HCT116 (cell line): ENCODE measurements around the gene THOC6. TPM values are rescaled to one million over a fixed set of nuclear protein-coding genes. Genes with fewer than 3 reads are reported as not detected.

Experiments used
- ATAC-seq: fragments of 200-7000 bp; cut with Tn5 transposase; 2 replicates; pipeline ENCODE4 v1.9.1; 2020; ENCODE audit warnings: mild to moderate bottlenecking, moderate library complexity
- BruUV-seq: library from RNA; stranded (reverse); fragments of 400-500 nt; replicated peaks from 2 replicates; lab custom pipeline; 2021; lab: Mats Ljungman, UMichigan
- CTCF ChIA-PET: fragments of 300-600 bp; sonication (Branson Sonifier 250); formaldehyde crosslinking; loops from one replicate; lab custom pipeline; 2021; ENCODE audit warnings: antibody characterized with exemption; lab: Charles Lee
- POLR2A ChIA-PET: fragments of 300-600, 350-600 bp; sonication (Branson Sonifier 250); formaldehyde crosslinking; loops from one replicate; lab custom pipeline; 2021; ENCODE audit warnings: antibody characterized with exemption; lab: Charles Lee
- RAD21 ChIA-PET, 2 experiments: fragments of 300-600 bp; sonication (Branson Sonifier 250); formaldehyde crosslinking; loops; one replicate each; lab custom pipeline; 2023; ENCODE audit warnings: low total read pairs in 2 of 2; ENCODE audit not compliant: uncharacterized antibody in 2 of 2, unreplicated experiment in 2 of 2, low non-redundant PET in 1 of 2; lab: Charles Lee
- DNase-seq: peaks from one replicate; pipeline ENCODE4 v3.0.0-alpha.2; 2010; ENCODE audit warnings: low read depth, low spot score
- H2AFZ ChIP-seq: fragments of 200-600 bp; shearing (Covaris generic), sonication (generic); 2 replicates; pipeline ENCODE4 v1.6.1; 2017; ENCODE audit warnings: low read depth, mixed run types, mixed read lengths, antibody characterized with exemption, low read length; ENCODE audit not compliant: poor library complexity, severe bottlenecking
- H3K27ac ChIP-seq: 2 replicates; pipeline ENCODE4 v1.5.1; 2012; ENCODE audit warnings: low read depth, low read length
- H3K27me3 ChIP-seq: fragments of 200-600 bp; sonication (generic); 2 replicates; pipeline ENCODE4 v1.6.1; 2016; ENCODE audit warnings: mixed run types, low read length, mixed read lengths; ENCODE audit not compliant: insufficient read depth
- H3K36me3 ChIP-seq, 2 experiments: fragments of 200-500 bp in 1 of 2; fragments of 200-600 bp in 1 of 2; sonication (Bioruptor generic) in 1 of 2; sonication (generic) in 1 of 2; 2 replicates each; pipeline versions ENCODE4 v1.5.1 to v1.6.1; 2014 to 2016; ENCODE audit warnings: low read length in 2 of 2, inconsistent platforms in 1 of 2, mixed read lengths in 1 of 2, mixed run types in 1 of 2; ENCODE audit not compliant: insufficient read depth in 2 of 2, control insufficient read depth in 1 of 2
- H3K4me1 ChIP-seq, 2 experiments: fragments of 200-600 bp in 1 of 2; sonication (generic) in 1 of 2; 2 replicates each; pipeline versions ENCODE4 v1.5.1 to v1.6.1; 2012 to 2017; ENCODE audit warnings: low read length in 2 of 2, inconsistent platforms in 1 of 2, mild to moderate bottlenecking in 1 of 2, mixed read lengths in 1 of 2, mixed run types in 1 of 2, moderate library complexity in 1 of 2; ENCODE audit not compliant: insufficient read depth in 2 of 2, control insufficient read depth in 1 of 2
- H3K4me2 ChIP-seq: fragments of 200-600 bp; sonication (generic); 2 replicates; pipeline ENCODE4 v1.6.1; 2017; ENCODE audit warnings: mixed run types, low read length, mixed read lengths
- H3K4me3 ChIP-seq, 2 experiments: fragments of 200-600 bp in 1 of 2; sonication (generic) in 1 of 2; replicated peaks in 1 of 2; 2 replicates each; pipeline ENCODE4 v1.5.1; 2011 to 2016; ENCODE audit warnings: low read length in 2 of 2, control low read depth in 1 of 2, low read depth in 1 of 2, mild to moderate bottlenecking in 1 of 2, mixed read lengths in 1 of 2, mixed run types in 1 of 2
- H3K79me2 ChIP-seq: fragments of 200-600 bp; sonication (generic); 2 replicates; pipeline ENCODE4 v1.6.1; 2017; ENCODE audit warnings: mild to moderate bottlenecking, mixed run types, low read length, moderate library complexity, mixed read lengths; ENCODE audit not compliant: insufficient read depth
- H3K9ac ChIP-seq: fragments of 200-600 bp; sonication (generic); 2 replicates; pipeline ENCODE4 v1.6.1; 2016; ENCODE audit warnings: low read length, mixed read lengths
- H3K9me2 ChIP-seq: fragments of 200-600 bp; sonication (generic), shearing (Covaris generic); 2 replicates; pipeline ENCODE4 v1.6.1; 2017; ENCODE audit warnings: mixed run types, mild to moderate bottlenecking, moderate library complexity; ENCODE audit not compliant: insufficient read depth
- H3K9me3 ChIP-seq, 2 experiments: fragments of 200-500 bp in 1 of 2; fragments of 200-600 bp in 1 of 2; sonication (Bioruptor generic) in 1 of 2; sonication (generic) in 1 of 2; 2 replicates each; pipeline ENCODE4 v1.6.1; 2014 to 2017; ENCODE audit warnings: low read length in 2 of 2, mixed read lengths in 2 of 2, inconsistent platforms in 1 of 2, low read depth in 1 of 2, mild to moderate bottlenecking in 1 of 2, mixed run types in 1 of 2, moderate library complexity in 1 of 2; ENCODE audit not compliant: control insufficient read depth in 1 of 2, insufficient read depth in 1 of 2
- H4K20me1 ChIP-seq: fragments of 200-600 bp; sonication (generic), shearing (Covaris generic); 2 replicates; pipeline ENCODE4 v1.6.1; 2017; ENCODE audit warnings: mixed run types, mild to moderate bottlenecking, moderate library complexity; ENCODE audit not compliant: insufficient read depth
- CBX3 ChIP-seq: IDR thresholded peaks from 2 replicates; pipeline ENCODE4 v1.6.1; 2012; ENCODE audit warnings: low read depth
- EGR1 ChIP-seq: IDR thresholded peaks from 2 replicates; pipeline ENCODE4 v1.6.1; 2012; ENCODE audit warnings: low read depth
- ELF1 ChIP-seq: IDR thresholded peaks from 2 replicates; pipeline ENCODE4 v1.6.1; 2012; ENCODE audit warnings: low read depth, borderline replicate concordance
- EZH2 ChIP-seq: fragments of 200-600 bp; sonication (generic); IDR thresholded peaks from 2 replicates; pipeline ENCODE4 v1.6.1; 2017; ENCODE audit warnings: antibody characterized with exemption, mixed run types
- EZH2phosphoT487 ChIP-seq: fragments of 200-600 bp; IDR thresholded peaks from 2 replicates; pipeline ENCODE4 v1.6.1; 2018; ENCODE audit warnings: antibody characterized with exemption, borderline replicate concordance
- FOSL1 ChIP-seq: IDR thresholded peaks from 2 replicates; pipeline ENCODE4 v1.6.1; 2012; ENCODE audit warnings: low read depth
- JUND ChIP-seq: IDR thresholded peaks from 2 replicates; pipeline ENCODE4 v1.6.1; 2012
- REST ChIP-seq: IDR thresholded peaks from 2 replicates; pipeline ENCODE4 v1.6.1; 2012; ENCODE audit warnings: low read depth
- SIN3A ChIP-seq: IDR thresholded peaks from 2 replicates; pipeline ENCODE4 v1.6.1; 2012; ENCODE audit warnings: low read depth
- SP1 ChIP-seq: IDR thresholded peaks from 2 replicates; pipeline ENCODE4 v1.6.1; 2012; ENCODE audit warnings: low read depth
- SRF ChIP-seq: IDR thresholded peaks from 2 replicates; pipeline ENCODE4 v1.6.1; 2012; ENCODE audit warnings: low read depth
- TCF7L2 ChIP-seq: IDR thresholded peaks from 2 replicates; pipeline ENCODE4 v1.7.0; 2011; ENCODE audit warnings: borderline replicate concordance, inconsistent platforms; ENCODE audit not compliant: insufficient read depth, insufficient read length; ENCODE audit errors: extremely low read depth
- YY1 ChIP-seq: IDR thresholded peaks from 2 replicates; pipeline ENCODE4 v1.6.1; 2011; ENCODE audit warnings: low read length, low read depth, moderate library complexity, mild to moderate bottlenecking; ENCODE audit not compliant: insufficient replicate concordance; ENCODE audit errors: extremely low read depth
- ZBTB33 ChIP-seq: IDR thresholded peaks from 2 replicates; pipeline ENCODE4 v1.6.1; 2011; ENCODE audit warnings: mild to moderate bottlenecking, low read length, moderate library complexity; ENCODE audit not compliant: insufficient replicate concordance; ENCODE audit errors: extremely low read depth
- ZFX ChIP-seq: fragments of 450-650 bp; IDR thresholded peaks from 2 replicates; pipeline ENCODE4 v1.6.1; 2017
- ZNF274 ChIP-seq: fragments of 200-500 bp; sonication (Bioruptor generic); IDR thresholded peaks from 2 replicates; pipeline ENCODE4 v1.6.1; 2014; ENCODE audit warnings: mild to moderate bottlenecking, low read depth, low read length, inconsistent platforms
- intact Hi-C: fragments of 100-400 bp; cut with micrococcal nuclease; formaldehyde crosslinking; loops from 2 replicates; pipeline ENCODE4 v1.10.0; 2022
- total RNA-seq: library from RNA; stranded (reverse); gene quantifications from one replicate; pipeline ENCODE4 v1.2.1, GENCODE V29; 2021; ENCODE audit not compliant: unreplicated experiment

The THOC6 gene
- total RNA-seq, 1 experiment from 2014 or later: 62.9 TPM

GRCh38 chr16:3042376-3042775 is 18.5 kb downstream of the THOC6 start:
- H3K4me1 ChIP-seq: peaks cover 17 to 81% of the 10 kb centered on the region in 2 experiments
- no peaks in the 10 kb centered on the region for H3K9me3 ChIP-seq
- H3K4me3 ChIP-seq: no peak overlapping the region
- no peak overlapping the region for H3K9ac ChIP-seq
- no peaks in the 10 kb centered on the region for H4K20me1 ChIP-seq
- no peaks in the 10 kb centered on the region for H3K79me2 ChIP-seq
- no peak overlapping the region for H2AFZ ChIP-seq
- CTCF ChIA-PET: interaction anchor here (1.0 to 3.5 kb wide), 2 partner anchors 10 to 14 kb away, joined by 7 to 20 read pairs; no protein-coding TSS in a partner anchor
- ATAC-seq (no peak), DNase-seq (no peak)
- H3K4me2 ChIP-seq: peak overlapping the region; percentile 35; the same call in 1 of the 2 replicates
- no peaks in the 10 kb centered on the region for H3K36me3 ChIP-seq
- POLR2A ChIA-PET: interaction anchor here (0.9 kb wide), 2 partner anchors 15 to 22 kb away, joined by 3 read pairs; partner anchors contain the start of gene TNFRSF12A
- H3K27me3 ChIP-seq: no peaks in the 10 kb centered on the region
- RAD21 ChIA-PET: interaction anchor here in 1 of 2 experiments (0.6 kb wide), 1 partner anchor 115 kb away, joined by 4 read pairs; no protein-coding TSS in a partner anchor
- no peaks in the 10 kb centered on the region for H3K9me2 ChIP-seq
- H3K27ac ChIP-seq: no peak overlapping the region
- BruUV-seq: no TSS peak
- intact Hi-C loops: no loop called here
- TF ChIP-seq EZH2 (no peak), ZFX (no peak), SP1 (no peak), TCF7L2 (no peak), YY1 (no peak), FOSL1 (no peak)

- CTCF ChIA-PET: interaction anchor here (2.0 to 2.1 kb wide), 2 partner anchors 14 to 17 kb away, joined by 8 to 10 read pairs; no protein-coding TSS in a partner anchor
- no peak for DNase-seq
- Histone ChIP-seq H3K4me3 (no peak overlapping the region), H3K4me1 (peaks cover 11 to 62% of the 10 kb centered on the region in 2 experiments), H3K9me2 (no peaks in the 10 kb centered on the region), H3K9me3 (no peaks in the 10 kb centered on the region), H3K36me3 (no peaks in the 10 kb centered on the region), H2AFZ (no peak overlapping the region), H3K4me2 (peak overlapping the region; percentile 99), H3K27ac (no peak overlapping the region), H3K9ac (no peak overlapping the region), H3K27me3 (no peaks in the 10 kb centered on the region), H3K79me2 (no peaks in the 10 kb centered on the region), H4K20me1 (no peaks in the 10 kb centered on the region)
- RAD21 ChIA-PET: no interaction called here
- intact Hi-C loops: no loop called here
- BruUV-seq: no TSS peak
- ATAC-seq: no peak
- POLR2A ChIA-PET: no interaction called here
- TF ChIP-seq CBX3 (no peak), FOSL1 (no peak), ZNF274 (no peak), ZBTB33 (no peak), YY1 (no peak), ELF1 (no peak), EGR1 (no peak), SIN3A (no peak), JUND (no peak), REST (no peak), ZFX (no peak), SRF (no peak), EZH2phosphoT487 (no peak)
These were observed 20.9 kb downstream of the THOC6 start for GRCh38 chr16:3044708-3045107.
